Osteoblast (primary cell): ENCODE data around the gene NHSL2. TPM values are rescaled to one million over a fixed set of nuclear protein-coding genes. Genes with fewer than 3 reads are reported as not detected.

Experiments
- DNase-seq: peaks from one replicate; pipeline ENCODE4 v3.0.0; 2011; ENCODE audit warnings: low spot score, mixed read lengths; ENCODE audit not compliant: insufficient read length; ENCODE audit errors: missing footprints
- H2AFZ ChIP-seq: 2 replicates; pipeline ENCODE4 v1.6.0; 2011; ENCODE audit warnings: mild to moderate bottlenecking, low read length
- H3K27ac ChIP-seq: 2 replicates; pipeline ENCODE4 v1.5.1; 2011; ENCODE audit warnings: mild to moderate bottlenecking, low read depth, low read length, moderate library complexity
- H3K27me3 ChIP-seq: 2 replicates; pipeline ENCODE4 v1.6.0; 2012; ENCODE audit warnings: mild to moderate bottlenecking, control low read depth, inconsistent platforms, low read length, moderate library complexity; ENCODE audit not compliant: insufficient read depth
- H3K36me3 ChIP-seq: 2 replicates; pipeline ENCODE4 v1.5.1; 2011; ENCODE audit warnings: mild to moderate bottlenecking, low read length, control low read depth, moderate library complexity; ENCODE audit not compliant: insufficient read depth
- H3K4me1 ChIP-seq: 2 replicates; pipeline ENCODE4 v1.5.1; 2011; ENCODE audit warnings: mild to moderate bottlenecking, low read length, control low read depth, moderate library complexity; ENCODE audit not compliant: insufficient read depth
- H3K4me2 ChIP-seq: 2 replicates; pipeline ENCODE4 v1.6.0; 2011; ENCODE audit warnings: mild to moderate bottlenecking, low read length; ENCODE audit not compliant: insufficient read depth
- H3K4me3 ChIP-seq: fragments of 200-600 bp; sonication (generic); 3 replicates; pipeline ENCODE4 v1.5.1; 2012; ENCODE audit warnings: mild to moderate bottlenecking, low read length, inconsistent platforms; ENCODE audit not compliant: insufficient read depth
- H3K79me2 ChIP-seq: 2 replicates; pipeline ENCODE4 v1.6.0; 2012; ENCODE audit warnings: mild to moderate bottlenecking, low read length, control low read depth, inconsistent platforms; ENCODE audit not compliant: insufficient read depth
- H3K9me3 ChIP-seq: 2 replicates; pipeline ENCODE4 v1.5.1; 2011; ENCODE audit warnings: low read depth, low read length, control low read depth
- H4K20me1 ChIP-seq: 2 replicates; pipeline ENCODE4 v1.6.0; 2012; ENCODE audit warnings: mild to moderate bottlenecking, low read length, control low read depth; ENCODE audit not compliant: insufficient read depth
- total RNA-seq: library from RNA; depleted of rRNA; stranded (reverse); fragments of >200 nt; gene quantifications from 2 replicates; pipeline ENCODE4 v1.2.3, GENCODE V29; 2012
- TF ChIP-seq, protein P1 (sequence below): IDR thresholded peaks from 2 replicates; pipeline ENCODE4 v1.5.1; 2011; ENCODE audit warnings: mild to moderate bottlenecking, low read depth, low read length, moderate library complexity; ENCODE audit errors: extremely low read depth

NHSL2 gene
- total RNA-seq, 1 donor: 1.1 TPM

DNA sequence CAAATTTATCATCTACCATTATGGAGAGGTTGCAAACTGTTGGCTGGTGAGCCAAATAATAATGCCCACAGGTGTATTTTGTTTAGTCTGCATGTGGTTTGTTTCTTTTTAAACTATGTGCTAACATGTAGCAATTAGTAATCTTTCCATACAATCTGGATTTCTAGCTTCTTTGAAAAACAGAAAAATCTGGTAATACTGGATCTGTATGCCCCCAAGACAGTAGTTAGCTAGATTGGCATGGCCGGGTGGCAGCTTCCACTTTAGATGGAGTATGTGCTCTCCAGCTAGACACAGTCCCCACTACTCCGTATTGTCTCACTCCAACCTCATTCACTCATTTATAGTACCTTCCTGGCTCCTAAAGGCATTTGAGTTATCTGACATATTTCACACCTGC is 91.3 kb downstream of the NHSL2 start:
- H3K36me3 ChIP-seq: no peaks in the 10 kb centered on the region
- H4K20me1 ChIP-seq: peaks cover 7% of the 10 kb centered on the region
- H3K9me3 ChIP-seq: no peaks in the 10 kb centered on the region
- H3K4me2 ChIP-seq: no peak overlapping the region
- H3K27me3 ChIP-seq: peaks cover 44% of the 10 kb centered on the region
- DNase-seq: no peak
- H3K27ac ChIP-seq: no peak overlapping the region
- no peak overlapping the region for H2AFZ ChIP-seq
- no peak overlapping the region for H3K4me3 ChIP-seq
- peaks cover 16% of the 10 kb centered on the region for H3K4me1 ChIP-seq
- no peaks in the 10 kb centered on the region for H3K79me2 ChIP-seq
- TF ChIP-seq, protein P1, sequence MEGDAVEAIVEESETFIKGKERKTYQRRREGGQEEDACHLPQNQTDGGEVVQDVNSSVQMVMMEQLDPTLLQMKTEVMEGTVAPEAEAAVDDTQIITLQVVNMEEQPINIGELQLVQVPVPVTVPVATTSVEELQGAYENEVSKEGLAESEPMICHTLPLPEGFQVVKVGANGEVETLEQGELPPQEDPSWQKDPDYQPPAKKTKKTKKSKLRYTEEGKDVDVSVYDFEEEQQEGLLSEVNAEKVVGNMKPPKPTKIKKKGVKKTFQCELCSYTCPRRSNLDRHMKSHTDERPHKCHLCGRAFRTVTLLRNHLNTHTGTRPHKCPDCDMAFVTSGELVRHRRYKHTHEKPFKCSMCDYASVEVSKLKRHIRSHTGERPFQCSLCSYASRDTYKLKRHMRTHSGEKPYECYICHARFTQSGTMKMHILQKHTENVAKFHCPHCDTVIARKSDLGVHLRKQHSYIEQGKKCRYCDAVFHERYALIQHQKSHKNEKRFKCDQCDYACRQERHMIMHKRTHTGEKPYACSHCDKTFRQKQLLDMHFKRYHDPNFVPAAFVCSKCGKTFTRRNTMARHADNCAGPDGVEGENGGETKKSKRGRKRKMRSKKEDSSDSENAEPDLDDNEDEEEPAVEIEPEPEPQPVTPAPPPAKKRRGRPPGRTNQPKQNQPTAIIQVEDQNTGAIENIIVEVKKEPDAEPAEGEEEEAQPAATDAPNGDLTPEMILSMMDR: no peak

DNA sequence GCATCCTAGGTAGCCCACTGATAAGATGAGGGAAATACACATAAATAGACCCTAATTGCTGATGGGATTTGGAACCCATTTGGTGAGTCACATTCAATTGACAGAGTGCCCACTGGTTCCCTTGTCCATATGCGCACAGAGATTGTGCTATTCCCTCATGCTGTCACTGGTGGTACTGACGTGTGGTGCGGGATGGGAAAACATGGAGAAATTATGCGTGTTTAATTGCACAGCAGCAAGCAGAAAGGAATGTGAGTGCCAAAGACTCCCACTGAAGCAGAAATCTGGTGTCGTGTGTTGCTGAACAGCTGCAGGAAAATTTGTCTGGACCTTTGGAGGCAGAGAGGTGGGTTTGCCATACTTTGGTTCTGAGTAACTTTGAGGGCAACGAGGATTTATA is 92.2 kb downstream of the NHSL2 start:
- H3K36me3 ChIP-seq: no peaks in the 10 kb centered on the region
- peaks cover 45% of the 10 kb centered on the region for H3K27me3 ChIP-seq
- peaks cover 7% of the 10 kb centered on the region for H4K20me1 ChIP-seq
- H3K27ac ChIP-seq: no peak overlapping the region
- H2AFZ ChIP-seq: no peak overlapping the region
- H3K4me1 ChIP-seq: peaks cover 11% of the 10 kb centered on the region
- no peak overlapping the region for H3K4me2 ChIP-seq
- no peaks in the 10 kb centered on the region for H3K9me3 ChIP-seq
- no peak overlapping the region for H3K4me3 ChIP-seq
- TF ChIP-seq, protein P1: no peak
- DNase-seq: no peak
- no peaks in the 10 kb centered on the region for H3K79me2 ChIP-seq

DNA sequence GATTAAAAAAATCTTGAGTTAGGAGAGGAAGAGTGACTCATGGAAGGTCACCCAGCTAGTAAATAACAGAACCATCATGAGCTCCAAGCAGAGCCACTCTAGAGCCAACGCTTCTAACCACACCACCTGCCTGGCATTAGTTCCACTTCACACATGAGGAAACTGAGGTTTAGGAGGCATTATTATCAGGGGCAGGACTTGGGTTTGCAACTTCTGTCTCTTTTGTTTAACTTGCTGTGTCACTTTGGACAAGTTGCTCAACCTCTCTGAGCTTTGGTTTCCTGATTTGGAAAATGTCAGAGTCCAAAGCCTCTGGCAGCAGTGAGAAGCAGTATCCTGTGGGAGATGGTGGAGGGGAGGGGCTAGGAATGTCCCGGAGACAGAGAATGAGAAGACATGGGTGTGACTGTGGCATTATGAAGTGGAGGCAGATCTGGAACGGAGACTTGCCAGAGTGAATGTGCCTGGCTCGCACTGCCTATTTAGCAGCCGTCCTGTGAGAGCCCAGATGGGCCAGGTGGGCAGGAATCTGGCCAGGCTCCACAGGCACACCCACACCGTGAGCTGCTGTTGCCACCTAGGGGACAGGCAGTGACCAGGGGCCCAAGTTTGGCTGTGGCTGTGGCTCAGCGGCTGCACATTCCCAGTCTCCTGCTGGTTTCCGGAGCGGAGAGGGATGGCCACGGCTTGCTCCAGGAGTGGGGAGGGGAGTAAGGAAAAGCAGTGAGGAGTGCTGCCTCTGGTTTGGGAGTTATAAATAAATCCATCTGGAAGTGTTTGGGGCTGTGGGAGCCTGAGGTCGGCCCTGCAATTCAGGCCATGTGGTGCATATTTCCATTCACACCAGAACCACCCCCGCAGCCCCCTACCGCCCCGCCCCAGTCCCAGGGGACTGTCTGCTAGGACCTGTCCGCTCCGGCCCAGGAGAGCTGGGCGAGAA is 93.4 kb downstream of the NHSL2 start:
- Histone ChIP-seq H2AFZ (no peak overlapping the region), H3K36me3 (no peaks in the 10 kb centered on the region), H3K4me3 (peak overlapping the region; percentile 14), H3K4me1 (peaks cover 11% of the 10 kb centered on the region), H3K9me3 (no peaks in the 10 kb centered on the region), H3K79me2 (no peaks in the 10 kb centered on the region), H3K27me3 (peaks cover 49% of the 10 kb centered on the region), H3K27ac (no peak overlapping the region), H4K20me1 (peaks cover 7% of the 10 kb centered on the region), H3K4me2 (peak overlapping the region; percentile 48)
- TF ChIP-seq, protein P1: no peak
- DNase-seq: peak; percentile 76

DNA sequence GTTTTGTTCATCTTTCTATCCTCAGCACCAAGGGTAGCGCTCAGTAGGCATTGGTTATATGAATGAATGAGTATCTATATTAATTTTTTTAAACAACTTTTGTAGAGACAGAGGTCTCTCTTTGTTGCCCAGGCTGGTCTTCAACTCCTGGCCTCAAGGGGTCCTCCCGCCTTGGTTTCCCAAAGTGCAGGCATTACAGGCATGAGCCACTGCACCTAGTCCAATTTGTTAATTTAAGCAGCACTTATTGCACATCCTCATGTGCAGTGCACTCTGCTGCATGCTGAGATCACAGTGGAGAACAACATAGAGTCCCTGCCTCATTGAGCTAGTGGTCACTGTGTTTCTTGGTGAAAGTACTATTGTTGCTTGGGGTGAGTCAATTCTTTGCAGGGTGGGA is 94.4 kb downstream of the NHSL2 start:
- Histone ChIP-seq H3K79me2 (no peaks in the 10 kb centered on the region), H2AFZ (no peak overlapping the region), H3K4me1 (peaks cover 11% of the 10 kb centered on the region), H4K20me1 (peaks cover 7% of the 10 kb centered on the region), H3K36me3 (no peaks in the 10 kb centered on the region), H3K27me3 (peaks cover 51% of the 10 kb centered on the region), H3K27ac (no peak overlapping the region), H3K4me2 (no peak overlapping the region), H3K4me3 (no peak overlapping the region), H3K9me3 (no peaks in the 10 kb centered on the region)
- DNase-seq: no peak
- TF ChIP-seq, protein P1: no peak
